GM19397 (cell line): ENCODE measurements around the gene FUT9.

ENCODE experiments used
- ATAC-seq: cut with Tn5 transposase; IDR thresholded peaks from one replicate; pipeline ENCODE4 v1.9.1; 2021; ENCODE audit warnings: mild to moderate bottlenecking, moderate library complexity; ENCODE audit not compliant: unreplicated experiment

FUT9 gene

DNA sequence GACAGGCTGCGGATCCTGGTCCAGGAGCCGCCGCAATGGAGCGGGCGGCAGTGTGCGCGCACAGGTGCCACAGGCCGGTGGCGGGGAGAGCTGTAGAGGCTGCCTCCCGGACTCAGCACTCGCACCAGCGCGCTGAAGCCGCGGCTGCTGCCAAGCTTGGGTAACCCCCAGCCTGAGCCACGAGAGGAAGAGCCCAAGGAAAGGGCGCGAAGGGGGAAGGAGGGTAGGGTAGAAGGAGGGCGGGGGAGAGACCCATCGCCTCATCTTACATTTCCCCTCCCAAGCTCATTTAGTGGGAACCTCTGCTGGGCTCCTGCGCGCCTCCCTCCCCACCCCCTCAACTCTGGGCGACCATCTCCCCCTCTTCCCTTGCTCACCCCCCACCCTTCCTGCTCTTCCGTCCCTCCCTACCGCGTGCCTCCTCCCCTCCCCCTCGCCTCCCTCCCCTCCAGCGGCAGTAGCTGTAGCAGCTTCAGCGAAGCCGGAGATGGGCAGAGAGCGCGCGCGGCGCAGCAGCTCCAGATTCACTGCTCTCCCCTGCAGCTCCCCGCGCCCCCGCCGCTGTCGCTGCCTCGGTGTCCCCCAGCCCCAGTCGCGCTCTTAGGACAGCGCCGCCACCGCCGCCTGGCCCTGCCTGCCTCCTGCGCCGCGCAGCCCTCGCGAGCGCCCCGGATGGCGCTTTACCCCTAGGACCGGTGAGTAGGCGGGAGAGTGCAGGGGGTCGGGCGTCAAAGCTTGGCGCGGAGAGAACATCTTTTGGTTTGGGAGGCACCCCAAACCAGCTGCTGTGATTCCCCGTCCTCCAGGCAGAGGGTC is at the start of gene FUT9:
Gene FUT9, plus strand, starts transcription at position 457 of the 816 bp plus-strand sequence. CDS start 187,182 bp downstream, outside the sequence.
- no peak for ATAC-seq

DNA sequence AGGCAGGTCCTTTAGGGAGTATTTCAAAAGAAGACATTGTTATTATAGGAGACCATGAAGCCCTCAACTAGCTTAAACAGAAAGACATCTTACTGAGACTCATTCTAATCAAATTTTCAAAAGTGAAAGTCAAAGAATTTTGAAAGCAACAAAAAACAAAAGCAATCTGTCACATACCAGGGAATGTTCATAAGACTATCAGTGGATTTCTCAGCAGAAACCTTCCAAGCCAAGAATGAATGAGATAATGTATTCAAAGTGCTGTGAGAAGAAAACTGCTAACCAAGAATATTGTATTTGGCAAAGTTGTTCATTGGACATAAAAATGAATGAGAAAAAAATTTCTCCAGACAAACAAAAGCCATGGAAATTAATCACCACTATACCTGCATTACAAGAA is 48.2 kb upstream of the FUT9 start:
- ATAC-seq = no peak

DNA sequence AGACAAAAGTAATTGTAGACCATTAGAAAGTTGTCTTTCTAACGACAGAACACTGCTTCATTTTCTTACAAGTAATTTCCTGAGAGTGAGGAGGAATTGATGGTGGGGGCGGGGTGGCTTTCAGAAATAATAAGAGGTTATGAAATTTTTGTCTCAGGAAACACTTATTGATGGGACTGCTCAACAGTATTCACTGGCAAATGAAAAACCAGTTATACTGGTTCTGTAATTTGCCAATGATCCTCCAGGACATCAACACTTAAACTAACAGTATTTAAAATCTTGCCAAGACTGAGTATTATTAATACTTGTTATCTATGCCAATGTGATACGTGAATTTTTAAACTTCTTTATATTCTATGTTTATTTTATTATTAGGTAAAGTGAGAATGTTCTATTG is 41.8 kb upstream of the FUT9 start:
- no peak for ATAC-seq

DNA sequence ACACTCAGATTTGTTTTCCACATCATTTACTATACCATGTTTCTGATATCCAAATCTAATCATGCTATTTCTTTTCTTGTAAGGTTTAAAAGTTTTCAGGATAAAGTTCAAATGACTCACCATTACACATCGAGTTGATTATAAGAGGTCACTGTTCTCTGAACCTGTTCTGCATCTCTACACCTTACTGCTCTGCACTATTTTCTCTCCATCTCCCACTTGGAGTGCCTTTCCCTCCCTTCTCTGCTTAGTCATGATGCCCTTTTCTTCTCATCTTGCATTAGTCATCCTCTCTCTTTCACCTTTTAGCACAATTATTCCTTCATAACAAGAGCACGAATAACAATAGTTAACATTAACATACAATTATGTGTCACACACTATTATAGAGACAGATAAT is 37.5 kb upstream of the FUT9 start:
- no peak for ATAC-seq

DNA sequence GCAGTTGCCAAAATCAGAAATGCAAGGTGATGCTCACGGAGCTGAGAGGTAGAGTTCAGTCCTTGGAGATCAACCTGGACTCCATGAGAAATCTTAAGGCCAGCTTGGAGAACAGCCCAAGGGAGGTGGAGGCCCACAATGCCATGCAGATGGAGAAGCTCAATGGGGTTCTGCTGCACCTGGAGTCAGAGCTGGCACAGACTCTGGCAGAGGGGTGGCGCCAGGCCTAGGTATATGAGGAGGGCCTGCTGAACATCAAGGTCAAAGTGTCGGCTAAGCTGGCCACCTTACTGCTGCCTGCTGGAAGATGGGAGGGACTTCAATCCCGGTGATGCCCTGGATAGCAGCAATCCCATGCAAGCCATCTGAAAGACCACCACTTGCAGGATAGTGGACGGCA is 23.9 kb upstream of the FUT9 start:
- ATAC-seq = no peak

GRCh38 chr6:95994151-95994550 is 21.6 kb upstream of the FUT9 start:
- ATAC-seq = no peak

DNA sequence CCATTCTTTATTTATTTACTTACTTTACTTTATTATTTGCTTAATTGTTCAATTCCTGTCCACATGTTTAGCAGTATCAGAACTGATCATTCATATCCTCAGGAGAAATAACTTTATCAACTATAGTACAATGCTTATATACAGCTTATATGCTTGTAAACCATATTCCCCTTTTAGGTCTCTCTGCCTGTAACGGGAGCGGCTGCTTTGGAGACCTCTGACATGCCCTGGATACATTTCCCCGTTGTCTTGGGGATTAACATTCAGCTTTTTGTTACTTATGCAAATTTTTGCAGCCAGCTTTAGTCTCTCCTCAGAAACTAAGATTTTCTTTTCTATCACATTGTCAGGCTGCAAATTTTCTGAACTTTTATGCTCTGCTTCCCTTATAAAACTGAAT is 17.6 kb upstream of the FUT9 start:
- ATAC-seq = no peak

- no peak for ATAC-seq
Observed at GRCh38 chr6:96001891-96002575, 13.7 kb upstream of the FUT9 start.

GRCh38 chr6:96002576-96002910 is 13.2 kb upstream of the FUT9 start:
- no peak for ATAC-seq

DNA sequence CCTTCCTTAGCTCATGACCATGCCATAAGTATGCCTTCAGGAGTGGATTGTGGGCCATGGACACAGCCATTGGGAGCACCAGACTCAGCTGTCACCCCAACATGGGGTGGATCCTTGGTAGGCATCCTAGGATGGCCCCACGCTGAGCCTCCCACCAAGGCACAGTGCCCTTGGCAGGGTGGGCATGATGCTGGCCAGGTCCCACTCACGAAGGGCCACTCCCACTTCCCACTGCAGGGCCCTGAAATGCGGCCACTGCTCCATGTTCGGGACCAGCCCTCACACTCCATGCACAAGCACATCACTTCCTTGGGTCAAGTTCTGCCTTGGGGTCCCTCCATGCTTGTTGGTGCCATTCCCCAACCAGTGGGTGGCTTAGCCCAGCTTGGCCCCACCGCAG is 12.9 kb upstream of the FUT9 start:
- ATAC-seq = no peak

GRCh38 chr6:96007663-96008062 is 8.1 kb upstream of the FUT9 start:
- no peak for ATAC-seq

- ATAC-seq = no peak
Observed at GRCh38 chr6:96013531-96013930, 2.2 kb upstream of the FUT9 start.

GRCh38 chr6:96014846-96015517 is 792 bp upstream of the FUT9 start:
- no peak for ATAC-seq

- ATAC-seq = no peak
Observed at GRCh38 chr6:96016334-96017069, 728 bp downstream of the FUT9 start.

DNA sequence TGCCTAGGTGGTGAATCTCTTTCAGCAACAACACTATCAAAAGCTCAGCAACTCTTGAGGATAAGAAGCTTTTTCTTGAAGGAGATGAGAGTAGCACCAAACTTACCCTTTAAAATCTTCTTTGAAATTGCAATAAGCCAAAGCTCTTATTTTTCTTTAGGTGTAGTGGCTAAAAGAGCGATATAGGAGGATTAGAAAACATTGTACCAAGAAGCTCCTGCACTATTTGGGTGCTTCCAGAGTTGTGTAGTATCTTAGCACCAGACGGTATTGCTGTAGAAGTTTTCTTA is 1.2 kb downstream of the FUT9 start:
- ATAC-seq = no peak

DNA sequence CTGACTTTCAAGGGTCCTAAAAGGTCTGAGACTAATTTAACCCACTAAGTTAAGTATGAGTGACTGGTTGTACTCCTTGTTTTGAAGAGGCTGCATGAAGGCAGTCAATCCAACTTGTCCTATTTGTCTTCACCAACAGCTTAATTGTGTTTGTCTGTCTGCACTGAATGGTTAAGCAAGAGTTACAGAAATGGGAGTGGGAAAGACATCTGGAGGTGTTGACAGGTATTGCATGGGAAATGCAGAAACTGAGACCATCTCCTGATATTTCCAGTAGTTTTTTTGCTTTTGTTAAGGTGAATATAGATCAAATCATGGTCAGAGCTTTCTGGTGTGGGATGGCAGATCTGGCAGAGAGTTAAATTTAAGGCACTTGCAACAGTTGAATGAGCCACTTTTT is 6.5 kb downstream of the FUT9 start:
- no peak for ATAC-seq

DNA sequence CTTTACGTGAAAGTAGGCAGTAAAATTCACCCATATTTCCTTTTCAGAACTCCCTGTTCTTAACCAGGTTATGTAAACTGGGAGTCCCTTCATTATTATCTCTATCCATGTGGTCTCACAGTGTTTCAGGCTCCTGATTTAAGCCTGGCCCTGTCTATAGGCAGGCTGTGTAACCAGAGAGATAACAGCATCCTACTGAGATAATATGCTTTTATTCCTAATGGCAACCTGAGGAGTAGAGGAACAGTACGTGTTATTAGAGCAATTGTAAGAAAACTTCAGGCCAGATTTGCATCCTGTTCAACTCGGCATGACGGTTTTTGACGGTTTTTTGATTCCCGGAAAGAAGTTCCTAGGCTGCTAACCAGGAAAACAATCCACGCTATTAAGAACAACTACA is 16.9 kb downstream of the FUT9 start:
- ATAC-seq = no peak

GRCh38 chr6:96051555-96051954 is 35.8 kb downstream of the FUT9 start:
- no peak for ATAC-seq

DNA sequence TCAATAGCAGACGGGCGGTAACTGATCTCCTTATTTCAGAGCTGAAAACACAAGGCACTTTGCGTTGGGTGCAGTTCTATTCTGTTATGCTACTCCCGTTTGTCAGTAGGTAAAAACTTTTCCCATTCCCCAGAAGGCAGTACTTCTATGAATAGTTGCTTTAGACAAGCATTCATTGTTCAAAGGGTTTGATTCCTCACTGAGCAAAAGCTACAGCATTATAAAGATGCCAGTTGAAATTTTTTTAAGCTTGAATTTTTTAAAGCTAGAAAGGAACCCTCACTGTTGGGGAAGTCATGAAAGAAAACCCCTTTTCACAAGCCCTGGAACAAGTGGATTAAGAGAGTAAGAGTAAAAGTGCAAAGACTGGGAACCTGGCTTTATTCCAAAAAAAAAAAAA is 42.3 kb downstream of the FUT9 start:
- no peak for ATAC-seq

DNA sequence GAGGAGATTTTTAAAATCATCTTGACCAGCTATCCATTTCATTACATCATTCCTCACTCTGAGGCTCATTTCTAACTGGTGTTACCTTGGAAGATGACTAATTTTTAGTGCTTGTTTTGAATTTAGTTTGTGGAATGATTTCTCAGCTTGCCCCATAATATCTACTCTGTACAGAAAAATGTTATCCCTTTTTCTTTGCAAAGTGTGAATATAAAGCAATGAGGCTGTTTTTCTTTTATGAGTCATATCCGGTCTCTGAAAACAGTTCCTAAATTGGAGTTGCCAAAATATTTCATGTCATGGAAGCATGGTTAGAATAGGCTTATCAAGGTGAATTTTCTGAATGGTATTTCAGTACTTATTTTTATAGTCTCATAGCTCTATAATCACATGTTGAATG is 43.8 kb downstream of the FUT9 start:
- ATAC-seq = no peak

GRCh38 chr6:96060249-96060648 is 44.5 kb downstream of the FUT9 start:
- no peak for ATAC-seq

GRCh38 chr6:96065213-96065612 is 49.4 kb downstream of the FUT9 start:
- ATAC-seq = no peak
